Measurements from ENCODE around the gene NR4A2.

The NR4A2 gene

GRCh38 chr2:156356014-156356754, 23.7 kb upstream of the NR4A2 start:
- no peak overlapping the region for H3K4me3 ChIP-seq (ENCODE audit: control insufficient read depth, low read depth, low read length)
- TF ChIP-seq, protein P1, sequence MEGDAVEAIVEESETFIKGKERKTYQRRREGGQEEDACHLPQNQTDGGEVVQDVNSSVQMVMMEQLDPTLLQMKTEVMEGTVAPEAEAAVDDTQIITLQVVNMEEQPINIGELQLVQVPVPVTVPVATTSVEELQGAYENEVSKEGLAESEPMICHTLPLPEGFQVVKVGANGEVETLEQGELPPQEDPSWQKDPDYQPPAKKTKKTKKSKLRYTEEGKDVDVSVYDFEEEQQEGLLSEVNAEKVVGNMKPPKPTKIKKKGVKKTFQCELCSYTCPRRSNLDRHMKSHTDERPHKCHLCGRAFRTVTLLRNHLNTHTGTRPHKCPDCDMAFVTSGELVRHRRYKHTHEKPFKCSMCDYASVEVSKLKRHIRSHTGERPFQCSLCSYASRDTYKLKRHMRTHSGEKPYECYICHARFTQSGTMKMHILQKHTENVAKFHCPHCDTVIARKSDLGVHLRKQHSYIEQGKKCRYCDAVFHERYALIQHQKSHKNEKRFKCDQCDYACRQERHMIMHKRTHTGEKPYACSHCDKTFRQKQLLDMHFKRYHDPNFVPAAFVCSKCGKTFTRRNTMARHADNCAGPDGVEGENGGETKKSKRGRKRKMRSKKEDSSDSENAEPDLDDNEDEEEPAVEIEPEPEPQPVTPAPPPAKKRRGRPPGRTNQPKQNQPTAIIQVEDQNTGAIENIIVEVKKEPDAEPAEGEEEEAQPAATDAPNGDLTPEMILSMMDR (conservative IDR thresholded peaks at IDR 0.05; ENCODE audit: control insufficient read depth, insufficient read depth, low read depth, low read length) = no peak
- DNase-seq (ENCODE audit: low read depth) = peak; percentile 91

DNA sequence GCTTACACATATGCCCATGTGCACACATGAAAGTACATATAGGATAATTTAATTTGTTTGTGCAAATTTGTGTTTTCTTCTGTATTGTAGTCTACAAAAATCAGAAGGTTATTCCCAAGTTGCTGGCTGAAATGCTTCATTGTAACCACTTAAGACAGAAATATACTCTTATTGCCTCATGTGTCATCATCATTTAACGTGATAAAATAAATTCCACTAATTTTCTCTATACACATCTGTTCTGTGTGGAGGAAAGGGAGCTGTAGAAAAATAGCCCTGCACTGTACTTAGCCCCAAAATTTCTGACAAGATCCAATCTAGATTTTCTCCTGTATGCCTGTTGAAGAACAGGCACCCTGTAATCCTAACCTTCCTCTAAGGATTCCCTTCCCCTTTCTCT, 20.4 kb upstream of the NR4A2 start:
- TF ChIP-seq, protein P1 (conservative IDR thresholded peaks at IDR 0.05; ENCODE audit: control insufficient read depth, insufficient read depth, low read depth, low read length) = no peak
- H3K4me3 ChIP-seq (ENCODE audit: control insufficient read depth, low read depth, low read length) = no peak overlapping the region
- no peak for DNase-seq (ENCODE audit: low read depth)

DNA sequence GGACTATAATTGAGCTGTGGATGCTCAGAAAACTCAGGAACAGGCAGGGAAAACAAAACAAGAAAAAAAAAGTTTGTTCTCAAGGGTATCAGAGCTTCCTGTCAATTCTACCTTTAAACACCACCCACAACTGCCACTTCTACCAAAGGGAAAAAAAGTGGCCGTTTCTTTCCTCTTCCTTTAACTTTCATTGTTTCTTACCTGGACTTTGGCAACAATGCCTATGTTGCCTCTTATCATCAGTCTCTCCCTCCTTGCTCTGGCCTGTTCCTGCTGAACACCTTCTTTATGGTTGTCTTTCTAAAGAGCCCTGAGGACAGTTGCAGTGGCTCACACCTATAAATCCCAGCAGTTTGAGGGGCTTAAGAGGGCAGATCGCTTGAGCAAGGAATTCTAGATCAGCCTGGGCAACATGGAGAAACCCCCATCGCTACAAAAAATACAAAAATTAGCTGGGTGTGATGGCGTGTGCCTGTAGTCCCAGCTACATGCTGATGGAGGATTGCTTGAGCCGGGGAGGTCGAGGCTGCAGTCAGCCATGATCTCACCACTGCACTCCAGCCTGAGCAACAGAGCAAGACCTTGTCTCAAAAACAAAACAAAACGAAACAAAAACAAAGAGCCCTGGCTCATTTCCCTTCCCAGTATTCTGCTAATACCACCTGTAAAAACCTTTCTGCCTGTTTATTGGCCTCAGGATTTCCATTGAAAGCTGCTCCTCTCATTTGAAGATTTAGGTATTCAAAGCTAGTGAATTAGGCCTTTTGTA, 18.0 kb upstream of the NR4A2 start:
- no peak for DNase-seq (ENCODE audit: low read depth)

DNA sequence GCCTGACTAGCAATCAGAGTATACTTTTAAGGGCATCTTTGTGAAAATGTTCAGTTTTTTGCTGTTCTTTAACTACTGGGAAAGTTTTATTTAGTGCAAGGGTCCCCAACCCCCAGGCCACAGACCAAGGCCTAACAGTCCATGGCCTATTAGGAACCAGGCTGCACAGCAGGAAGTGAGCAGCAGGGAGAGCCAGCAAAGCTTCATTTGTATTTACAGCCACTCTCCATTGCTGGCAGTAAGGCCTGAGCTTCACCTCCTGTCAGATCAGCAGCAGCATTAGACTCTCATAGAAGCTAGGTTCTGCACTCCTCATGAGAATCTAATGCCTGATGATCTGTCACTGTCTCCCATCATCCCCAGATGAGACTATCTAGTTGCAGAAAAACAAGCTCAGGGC, 17.1 kb upstream of the NR4A2 start:
- no peak overlapping the region for H3K4me3 ChIP-seq (ENCODE audit: control insufficient read depth, low read depth, low read length)
- DNase-seq (ENCODE audit: low read depth) = no peak
- TF ChIP-seq, protein P1 (conservative IDR thresholded peaks at IDR 0.05; ENCODE audit: control insufficient read depth, insufficient read depth, low read depth, low read length) = no peak

More for the DNA sequence above, 18.0 kb upstream of the NR4A2 start:
- TF ChIP-seq, protein P1 (conservative IDR thresholded peaks at IDR 0.05; ENCODE audit: control insufficient read depth, insufficient read depth, low read depth, low read length) = no peak
- no peak overlapping the region for H3K4me3 ChIP-seq (ENCODE audit: control insufficient read depth, low read depth, low read length)

DNA sequence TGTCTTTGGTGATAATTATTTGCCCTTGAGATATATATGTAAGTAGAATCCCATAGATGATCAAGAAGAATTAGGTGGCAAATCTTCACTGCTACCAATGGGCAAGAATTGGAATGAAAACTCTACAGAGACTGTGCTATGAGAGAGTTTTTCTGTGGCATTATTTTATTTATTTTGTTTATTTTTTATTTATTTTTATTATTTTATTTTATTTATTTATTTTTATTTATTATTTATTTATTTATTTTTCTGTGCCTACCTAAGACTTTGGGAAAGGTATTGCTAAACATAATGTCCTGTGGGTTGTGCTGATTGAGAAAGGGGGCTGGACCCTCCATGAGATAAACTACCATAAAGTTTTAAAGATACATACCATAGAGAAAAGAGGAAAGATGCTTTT, 16.6 kb upstream of the NR4A2 start:
- H3K4me3 ChIP-seq (ENCODE audit: control insufficient read depth, low read depth, low read length) = no peak overlapping the region
- no peak for DNase-seq (ENCODE audit: low read depth)
- TF ChIP-seq, protein P1 (conservative IDR thresholded peaks at IDR 0.05; ENCODE audit: control insufficient read depth, insufficient read depth, low read depth, low read length) = no peak

GRCh38 chr2:156347431-156347830, 14.9 kb upstream of the NR4A2 start:
- no peak for DNase-seq (ENCODE audit: low read depth)
- TF ChIP-seq, protein P1 (conservative IDR thresholded peaks at IDR 0.05; ENCODE audit: control insufficient read depth, insufficient read depth, low read depth, low read length) = no peak
- H3K4me3 ChIP-seq (ENCODE audit: control insufficient read depth, low read depth, low read length) = no peak overlapping the region
